ENCODE results near the gene ABCA12. TPM values are rescaled to one million over a fixed set of nuclear protein-coding genes. Genes with fewer than 3 reads are reported as not detected.

Gene ABCA12
- total RNA-seq, 2 donors from 2014 or later: 0.07 TPM; not detected in 1

- Histone ChIP-seq H3K27ac (ENCODE audit: low read depth, low read length) (no peak overlapping the region), H3K4me1 (ENCODE audit: control insufficient read depth, insufficient read depth, low read length) (no peaks in the 10 kb centered on the region), H3K36me3 (ENCODE audit: control insufficient read depth, insufficient read depth, low read length) (no peaks in the 10 kb centered on the region), H3K27me3 (ENCODE audit: control insufficient read depth, insufficient read depth, low read length, poor library complexity, severe bottlenecking) (no peaks in the 10 kb centered on the region), H3K9ac (ENCODE audit: extremely low read depth, low read length, poor library complexity, severe bottlenecking) (no peak overlapping the region), H3K4me3 (ENCODE audit: low read length) (no peak overlapping the region), H3K9me3 (ENCODE audit: control insufficient read depth, low read length) (peaks cover 7% of the 10 kb centered on the region)
- peak; percentile 52 for TF ChIP-seq CTCF (conservative IDR thresholded peaks at IDR 0.05)
- no peaks in the 10 kb centered on the region for H3K27me3 Mint-ChIP-seq (ENCODE audit: insufficient read depth)
- H3K27ac Mint-ChIP-seq: no peak overlapping the region
- H3K4me3 Mint-ChIP-seq: no peak overlapping the region
- DNase-seq: no peak
- no peaks in the 10 kb centered on the region for H3K4me1 Mint-ChIP-seq
- no peaks in the 10 kb centered on the region for H3K36me3 Mint-ChIP-seq (ENCODE audit: low read depth)
- peaks cover 16% of the 10 kb centered on the region for H3K9me3 Mint-ChIP-seq
These were observed 177.7 kb downstream of the ABCA12 start for GRCh38 chr2:214960677-214961076.

- Mint-ChIP-seq H3K36me3 (ENCODE audit: low read depth) (no peaks in the 10 kb centered on the region), H3K27ac (no peak overlapping the region), H3K9me3 (no peaks in the 10 kb centered on the region), H3K4me3 (no peak overlapping the region), H3K4me1 (no peaks in the 10 kb centered on the region), H3K27me3 (ENCODE audit: insufficient read depth) (no peaks in the 10 kb centered on the region)
- H3K4me1 ChIP-seq (ENCODE audit: control insufficient read depth, insufficient read depth, low read length): no peaks in the 10 kb centered on the region
- no peak overlapping the region for H3K27ac ChIP-seq (ENCODE audit: low read depth, low read length)
- no peaks in the 10 kb centered on the region for H3K36me3 ChIP-seq (ENCODE audit: control insufficient read depth, insufficient read depth, low read length)
- TF ChIP-seq CTCF (conservative IDR thresholded peaks at IDR 0.05): no peak
- 97% methylated on average over 2 of the region's 2 CpGs; no CpG with 5 or more reads in 1 of the 2 experiments for WGBS, 2 experiments (ENCODE audit: insufficient coverage in 1 of 2, insufficient read length in 1 of 2)
- DNase-seq: no peak
- no peaks in the 10 kb centered on the region for H3K27me3 ChIP-seq (ENCODE audit: control insufficient read depth, insufficient read depth, low read length, poor library complexity, severe bottlenecking)
- no peaks in the 10 kb centered on the region for H3K9me3 ChIP-seq (ENCODE audit: control insufficient read depth, low read length)
- H3K4me3 ChIP-seq (ENCODE audit: low read length): no peak overlapping the region
- H3K9ac ChIP-seq (ENCODE audit: extremely low read depth, low read length, poor library complexity, severe bottlenecking): no peak overlapping the region
These were observed 191.5 kb downstream of the ABCA12 start for GRCh38 chr2:214946949-214947348.

GRCh38 chr2:214934006-214934405 is 204.4 kb downstream of the ABCA12 start:
- H3K4me3 ChIP-seq (ENCODE audit: low read length): no peak overlapping the region
- H3K9me3 Mint-ChIP-seq: no peaks in the 10 kb centered on the region
- H3K9me3 ChIP-seq (ENCODE audit: control insufficient read depth, low read length): no peaks in the 10 kb centered on the region
- H3K4me3 Mint-ChIP-seq: no peak overlapping the region
- no peaks in the 10 kb centered on the region for H3K4me1 ChIP-seq (ENCODE audit: control insufficient read depth, insufficient read depth, low read length)
- H3K36me3 ChIP-seq (ENCODE audit: control insufficient read depth, insufficient read depth, low read length): no peaks in the 10 kb centered on the region
- no peak for DNase-seq
- H3K27me3 Mint-ChIP-seq (ENCODE audit: insufficient read depth): no peaks in the 10 kb centered on the region
- H3K27ac ChIP-seq (ENCODE audit: low read depth, low read length): no peak overlapping the region
- no peak overlapping the region for H3K27ac Mint-ChIP-seq
- H3K36me3 Mint-ChIP-seq (ENCODE audit: low read depth): no peaks in the 10 kb centered on the region
- whole genome bisulfite sequencing, 2 experiments (ENCODE audit: insufficient coverage in 1 of 2, insufficient read length in 1 of 2): 90 to 92% methylated on average over 3 to 4 of the region's 4 CpGs
- no peaks in the 10 kb centered on the region for H3K4me1 Mint-ChIP-seq
- no peak overlapping the region for H3K9ac ChIP-seq (ENCODE audit: extremely low read depth, low read length, poor library complexity, severe bottlenecking)
- H3K27me3 ChIP-seq (ENCODE audit: control insufficient read depth, insufficient read depth, low read length, poor library complexity, severe bottlenecking): no peaks in the 10 kb centered on the region
- TF ChIP-seq CTCF (conservative IDR thresholded peaks at IDR 0.05): no peak

Data from endodermal cell (in vitro differentiated cells).